GM10266 (cell line): ENCODE results near the gene NUDT1.
"Not testable (repeated sequence)": the region's sequence is repeated elsewhere in the genome, so short reads cannot be mapped to it uniquely, and the experiment has no call there.

Experiments used
- DNase-seq: peaks from one replicate; pipeline ENCODE4 v3.0.0; 2012; ENCODE audit errors: extremely low spot score
- CTCF ChIP-seq: IDR thresholded peaks from 2 replicates; pipeline ENCODE4 v1.5.1; 2012; ENCODE audit warnings: mild to moderate bottlenecking, low read depth; ENCODE audit not compliant: control insufficient read depth, insufficient read depth; ENCODE audit errors: missing control alignments

NUDT1 gene

GRCh38 chr7:2259480-2259879 is 17.5 kb downstream of the NUDT1 start:
- no peak for TF ChIP-seq CTCF
- DNase-seq: no peak

GRCh38 chr7:2260820-2261219 is 18.8 kb downstream of the NUDT1 start:
- TF ChIP-seq CTCF: no peak
- no peak for DNase-seq

GRCh38 chr7:2261611-2262010 is 19.6 kb downstream of the NUDT1 start:
- peak; percentile 70 for DNase-seq
- TF ChIP-seq CTCF: no peak

- no peak for DNase-seq
- no peak for TF ChIP-seq CTCF
These were observed 21.1 kb downstream of the NUDT1 start for GRCh38 chr7:2263176-2263575.

GRCh38 chr7:2264158-2264557 is 22.1 kb downstream of the NUDT1 start:
- no peak for DNase-seq

GRCh38 chr7:2266911-2267310 is 24.9 kb downstream of the NUDT1 start:
- TF ChIP-seq CTCF: no peak
- DNase-seq: no peak

More at GRCh38 chr7:2264158-2264557, 22.1 kb downstream of the NUDT1 start:
- no peak for TF ChIP-seq CTCF

- not testable (repeated sequence) for DNase-seq
These were observed 27.3 kb downstream of the NUDT1 start for GRCh38 chr7:2269089-2269990.
